ENCODE data around the gene SRSF8. TPM values are rescaled to one million over a fixed set of nuclear protein-coding genes. Genes with fewer than 3 reads are reported as not detected.

The SRSF8 gene
- total RNA-seq, 1 experiment from 2014 or later, result 31.0 TPM

- TF ChIP-seq POLR2AphosphoS5 (IDR thresholded peaks at IDR 0.05; ENCODE audit: low read depth, low read length), result no peak
- no peak for TF ChIP-seq SIN3A (IDR thresholded peaks at IDR 0.05; ENCODE audit: low read depth)
- no peak for TF ChIP-seq EGR1 (IDR thresholded peaks at IDR 0.05; ENCODE audit: low read depth)
- TF ChIP-seq REST (IDR thresholded peaks at IDR 0.05; ENCODE audit: low read depth), result no peak
Observed at GRCh38 chr11:95057959-95058358, 8.8 kb upstream of the SRSF8 start (continued).

- DNase-seq (ENCODE audit: low read depth, low spot score) (no peak), ATAC-seq (no peak)
- Histone ChIP-seq H3K4me1 (ENCODE audit: control insufficient read depth in 1 of 2, insufficient read depth in 2 of 2, low read length in 2 of 2) (no peaks in the 10 kb centered on the region), H3K9ac (ENCODE audit: low read length) (no peak overlapping the region), H3K36me3 (ENCODE audit: control insufficient read depth in 1 of 2, insufficient read depth in 2 of 2, low read length in 2 of 2) (no peaks in the 10 kb centered on the region), H4K20me1 (ENCODE audit: insufficient read depth) (no peaks in the 10 kb centered on the region), H3K9me3 (ENCODE audit: control insufficient read depth in 1 of 2, insufficient read depth in 1 of 2, low read depth in 1 of 2, low read length in 2 of 2) (no peaks in the 10 kb centered on the region), H3K27ac (ENCODE audit: low read depth, low read length) (no peak overlapping the region), H3K4me3 (replicated peaks in 1 of 2; ENCODE audit: low read depth in 1 of 2, low read length in 2 of 2) (no peak overlapping the region), H3K4me2 (ENCODE audit: low read length) (no peak overlapping the region), H3K9me2 (ENCODE audit: insufficient read depth) (no peaks in the 10 kb centered on the region; the same call in 1 of the 2 replicates), H2AFZ (ENCODE audit: low read depth, low read length, poor library complexity, severe bottlenecking) (no peak overlapping the region), H3K27me3 (ENCODE audit: insufficient read depth, low read length) (no peaks in the 10 kb centered on the region), H3K79me2 (ENCODE audit: insufficient read depth, low read length) (no peaks in the 10 kb centered on the region)
- no TSS peak for BruUV-seq (replicated peaks)
- POLR2A ChIA-PET, result interaction anchor here (2.2 kb wide), 1 partner anchor 9 kb away, joined by 6 read pairs; the partner anchor contains the start of gene SRSF8
- CTCF ChIA-PET, result no interaction called here
- RAD21 ChIA-PET (ENCODE audit: low non-redundant PET in 1 of 2, low total read pairs in 2 of 2, uncharacterized antibody in 2 of 2, unreplicated experiment in 2 of 2), result no interaction called here
- TF ChIP-seq, protein P1, sequence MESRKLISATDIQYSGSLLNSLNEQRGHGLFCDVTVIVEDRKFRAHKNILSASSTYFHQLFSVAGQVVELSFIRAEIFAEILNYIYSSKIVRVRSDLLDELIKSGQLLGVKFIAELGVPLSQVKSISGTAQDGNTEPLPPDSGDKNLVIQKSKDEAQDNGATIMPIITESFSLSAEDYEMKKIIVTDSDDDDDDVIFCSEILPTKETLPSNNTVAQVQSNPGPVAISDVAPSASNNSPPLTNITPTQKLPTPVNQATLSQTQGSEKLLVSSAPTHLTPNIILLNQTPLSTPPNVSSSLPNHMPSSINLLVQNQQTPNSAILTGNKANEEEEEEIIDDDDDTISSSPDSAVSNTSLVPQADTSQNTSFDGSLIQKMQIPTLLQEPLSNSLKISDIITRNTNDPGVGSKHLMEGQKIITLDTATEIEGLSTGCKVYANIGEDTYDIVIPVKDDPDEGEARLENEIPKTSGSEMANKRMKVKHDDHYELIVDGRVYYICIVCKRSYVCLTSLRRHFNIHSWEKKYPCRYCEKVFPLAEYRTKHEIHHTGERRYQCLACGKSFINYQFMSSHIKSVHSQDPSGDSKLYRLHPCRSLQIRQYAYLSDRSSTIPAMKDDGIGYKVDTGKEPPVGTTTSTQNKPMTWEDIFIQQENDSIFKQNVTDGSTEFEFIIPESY (IDR thresholded peaks at IDR 0.05; ENCODE audit: extremely low read depth, insufficient replicate concordance, low read length), result no peak
- no peak for TF ChIP-seq EZH2 (IDR thresholded peaks at IDR 0.05)
- TF ChIP-seq RAD21 (IDR thresholded peaks at IDR 0.05; ENCODE audit: low read depth), result no peak
- no peak for TF ChIP-seq ATF3 (IDR thresholded peaks at IDR 0.05)
- TF ChIP-seq, protein P2, sequence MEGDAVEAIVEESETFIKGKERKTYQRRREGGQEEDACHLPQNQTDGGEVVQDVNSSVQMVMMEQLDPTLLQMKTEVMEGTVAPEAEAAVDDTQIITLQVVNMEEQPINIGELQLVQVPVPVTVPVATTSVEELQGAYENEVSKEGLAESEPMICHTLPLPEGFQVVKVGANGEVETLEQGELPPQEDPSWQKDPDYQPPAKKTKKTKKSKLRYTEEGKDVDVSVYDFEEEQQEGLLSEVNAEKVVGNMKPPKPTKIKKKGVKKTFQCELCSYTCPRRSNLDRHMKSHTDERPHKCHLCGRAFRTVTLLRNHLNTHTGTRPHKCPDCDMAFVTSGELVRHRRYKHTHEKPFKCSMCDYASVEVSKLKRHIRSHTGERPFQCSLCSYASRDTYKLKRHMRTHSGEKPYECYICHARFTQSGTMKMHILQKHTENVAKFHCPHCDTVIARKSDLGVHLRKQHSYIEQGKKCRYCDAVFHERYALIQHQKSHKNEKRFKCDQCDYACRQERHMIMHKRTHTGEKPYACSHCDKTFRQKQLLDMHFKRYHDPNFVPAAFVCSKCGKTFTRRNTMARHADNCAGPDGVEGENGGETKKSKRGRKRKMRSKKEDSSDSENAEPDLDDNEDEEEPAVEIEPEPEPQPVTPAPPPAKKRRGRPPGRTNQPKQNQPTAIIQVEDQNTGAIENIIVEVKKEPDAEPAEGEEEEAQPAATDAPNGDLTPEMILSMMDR (IDR thresholded peaks at IDR 0.05 in 2 of 3, conservative IDR thresholded peaks at IDR 0.05 in 1 of 3; ENCODE audit: borderline replicate concordance in 1 of 3, insufficient read depth in 1 of 3, low read depth in 2 of 3, low read length in 2 of 3), result no peak
- no peak for TF ChIP-seq ZNF274 (IDR thresholded peaks at IDR 0.05; ENCODE audit: low read depth, low read length)
- TF ChIP-seq JUND (IDR thresholded peaks at IDR 0.05), result no peak
- no peak for TF ChIP-seq EZH2phosphoT487 (IDR thresholded peaks at IDR 0.05; ENCODE audit: borderline replicate concordance)
- TF ChIP-seq, protein P3, sequence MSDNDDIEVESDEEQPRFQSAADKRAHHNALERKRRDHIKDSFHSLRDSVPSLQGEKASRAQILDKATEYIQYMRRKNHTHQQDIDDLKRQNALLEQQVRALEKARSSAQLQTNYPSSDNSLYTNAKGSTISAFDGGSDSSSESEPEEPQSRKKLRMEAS (IDR thresholded peaks at IDR 0.05), result no peak
- TF ChIP-seq SRF (IDR thresholded peaks at IDR 0.05; ENCODE audit: low read depth), result no peak
- intact Hi-C loops (cut with micrococcal nuclease), result no loop called here
Observed at GRCh38 chr11:95058621-95059020, 8.1 kb upstream of the SRSF8 start.
